NCI-H187 (cell line): ENCODE measurements around the gene TERT.

ENCODE experiments used
- DNase-seq, 2 experiments: peaks; one replicate each; lab custom pipeline; 2025; lab: John Stamatoyannopoulos, UW

TERT gene

GRCh38 chr5:1206521-1207412 lies 88.1 kb downstream of the TERT start:
- no peak for DNase-seq

- no peak for DNase-seq
Measured at GRCh38 chr5:1205255-1206180, 89.3 kb downstream of the TERT start.

- no peak for DNase-seq
Measured at GRCh38 chr5:1204693-1205242, 90.1 kb downstream of the TERT start.

- DNase-seq, result no peak
Measured at GRCh38 chr5:1203968-1204692, 90.7 kb downstream of the TERT start.

- DNase-seq, result no peak
Measured at GRCh38 chr5:1203311-1203967, 91.4 kb downstream of the TERT start.
